ENCODE data around the gene ATXN7.

Gene ATXN7

DNA sequence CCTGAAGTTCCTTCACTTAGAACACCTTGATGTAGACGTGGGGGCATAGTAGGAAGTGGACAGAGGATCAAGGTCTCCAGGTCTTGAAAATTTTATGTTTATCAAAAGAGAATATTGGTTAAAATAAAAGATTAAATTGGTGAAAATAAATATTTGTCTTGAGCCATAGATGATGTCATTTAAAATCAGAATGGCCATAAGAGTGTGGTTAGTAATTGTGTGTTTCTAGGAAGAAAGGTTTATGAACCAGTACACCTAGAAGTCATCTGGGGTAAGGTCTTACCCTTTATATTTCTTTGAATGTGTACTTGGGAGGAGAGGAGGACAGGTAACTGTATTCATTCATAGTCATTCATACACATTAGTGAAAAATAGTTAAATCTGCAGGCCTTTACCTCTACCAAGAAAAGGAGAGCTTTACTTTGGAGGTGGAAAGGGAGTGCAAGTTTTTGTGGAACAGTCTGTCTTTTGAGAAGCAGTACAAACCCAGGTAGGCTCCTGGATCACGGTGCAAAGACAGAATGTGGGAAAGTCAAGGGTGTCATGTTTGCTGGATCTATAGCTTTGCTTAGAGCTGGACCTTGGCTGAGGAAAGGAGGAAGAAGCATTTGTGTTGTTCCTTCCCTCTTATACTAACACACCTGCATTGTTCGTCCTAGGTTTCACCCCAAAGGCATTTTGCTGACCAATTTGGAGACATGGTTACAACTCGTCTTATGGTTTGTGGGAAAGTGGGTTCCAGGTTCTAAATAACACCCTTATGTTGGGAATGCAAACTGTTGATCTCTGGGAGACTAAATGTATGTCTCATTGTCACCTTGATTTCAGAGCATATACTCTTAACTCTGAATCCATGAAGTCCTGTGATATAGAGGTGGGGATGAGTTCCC, 42.3 kb downstream of the ATXN7 start:
- no peak for DNase-seq

DNA sequence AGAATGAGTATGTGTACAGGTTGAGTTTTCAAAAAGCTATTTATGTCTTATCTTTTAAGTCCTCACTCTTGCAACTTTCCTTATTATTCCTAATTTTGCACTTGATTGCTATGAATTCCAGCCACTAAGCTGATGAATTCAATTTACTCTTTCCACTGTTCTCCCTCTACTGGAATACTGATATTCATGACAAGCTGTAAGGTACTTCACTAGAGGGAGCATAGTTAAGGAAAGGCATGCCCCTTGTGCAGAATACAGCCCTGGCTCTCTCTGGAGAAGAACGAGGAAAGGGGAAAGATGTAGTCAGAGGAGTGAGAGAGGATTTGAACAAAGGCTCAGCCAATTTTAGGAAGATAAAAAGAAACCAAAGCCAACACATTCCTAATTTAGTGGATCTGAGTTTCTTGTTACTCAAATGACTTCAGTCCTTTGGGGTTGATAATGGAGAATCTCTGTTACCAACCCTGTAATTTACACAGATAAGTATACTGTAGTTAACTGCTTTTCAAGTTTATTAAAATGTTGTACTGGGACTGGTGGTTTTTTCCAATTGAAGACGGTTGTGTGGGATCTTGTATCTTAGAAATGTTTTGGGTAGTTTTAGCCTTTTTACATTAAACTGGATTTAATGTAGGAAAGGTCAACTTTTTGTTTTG, 44.5 kb downstream of the ATXN7 start:
- DNase-seq = no peak

DNA sequence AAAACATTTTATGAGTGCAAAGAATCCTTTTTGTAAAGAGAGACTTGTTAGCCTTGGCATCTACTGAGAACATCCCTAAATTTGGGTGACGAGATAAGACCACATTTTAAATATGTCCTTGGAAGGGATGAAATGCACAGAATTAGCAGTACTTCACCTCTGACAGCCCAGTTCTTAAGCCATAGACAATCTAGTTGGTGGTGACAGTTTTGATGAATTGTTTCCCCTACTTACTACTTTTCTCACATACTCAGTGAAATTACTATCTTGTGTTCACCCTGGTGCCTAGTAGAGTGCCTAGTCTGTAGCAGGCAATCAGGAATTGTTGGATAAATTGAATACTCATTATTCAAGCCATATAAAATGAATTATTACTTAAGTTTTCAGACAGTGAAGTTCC, 45.1 kb downstream of the ATXN7 start:
- DNase-seq = no peak

DNA sequence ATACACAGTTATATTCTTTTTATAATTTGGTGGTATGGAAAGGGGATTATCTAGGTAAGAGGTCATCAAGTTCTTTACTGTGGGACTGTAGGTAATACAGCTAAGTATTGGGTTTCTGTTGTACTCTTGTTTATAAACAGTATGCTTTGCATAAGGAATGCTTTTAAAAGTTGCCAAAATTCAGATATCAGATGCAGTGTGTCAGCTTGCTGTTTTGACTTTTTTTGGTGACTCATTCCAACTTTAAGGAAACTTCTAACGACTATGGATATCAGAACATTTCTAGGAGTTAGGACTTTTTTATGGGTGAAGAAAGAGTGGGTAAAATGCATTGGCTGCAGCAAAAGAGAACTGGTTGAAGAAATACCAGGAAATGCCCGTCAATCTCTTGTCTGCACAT, 45.8 kb downstream of the ATXN7 start:
- no peak for DNase-seq

DNA sequence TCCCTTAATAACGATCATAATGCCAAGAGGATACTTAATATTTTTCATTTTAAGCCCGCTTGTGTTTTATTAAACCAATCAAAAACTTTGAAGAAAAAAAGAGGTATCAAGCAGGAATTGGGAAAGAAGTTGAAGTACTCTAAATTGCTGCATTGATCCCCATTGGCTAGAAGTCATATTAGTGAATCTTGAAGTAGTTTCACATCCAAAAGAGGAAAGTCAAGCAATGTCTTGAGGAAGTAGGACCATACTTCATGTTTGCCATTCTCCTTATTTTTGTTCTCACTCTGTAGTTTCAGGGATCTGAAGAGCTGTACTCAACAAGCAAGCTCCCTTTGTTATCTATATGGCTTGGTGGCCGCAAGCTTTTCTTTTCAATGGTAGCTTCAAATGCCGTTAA, 46.3 kb downstream of the ATXN7 start:
- no peak for DNase-seq

DNA sequence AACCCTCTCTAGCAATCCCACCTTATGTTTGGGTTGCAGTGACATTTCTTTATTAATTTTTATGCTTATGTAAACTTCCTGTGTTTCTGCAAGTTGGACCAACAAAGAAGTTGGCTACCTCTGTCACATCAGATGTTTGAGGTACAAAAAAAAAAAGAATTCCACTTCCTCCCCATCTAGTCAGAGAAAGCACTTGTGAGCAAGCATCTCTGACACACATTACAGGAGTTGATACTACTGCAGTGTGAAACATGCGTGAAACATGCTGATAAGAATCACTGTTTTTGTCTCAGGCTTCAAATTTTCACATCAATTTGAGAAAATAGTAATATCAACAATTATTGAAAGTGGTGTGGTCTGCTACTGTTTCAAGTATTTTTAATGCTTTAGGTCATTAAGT, 47.2 kb downstream of the ATXN7 start:
- DNase-seq = no peak

DNA sequence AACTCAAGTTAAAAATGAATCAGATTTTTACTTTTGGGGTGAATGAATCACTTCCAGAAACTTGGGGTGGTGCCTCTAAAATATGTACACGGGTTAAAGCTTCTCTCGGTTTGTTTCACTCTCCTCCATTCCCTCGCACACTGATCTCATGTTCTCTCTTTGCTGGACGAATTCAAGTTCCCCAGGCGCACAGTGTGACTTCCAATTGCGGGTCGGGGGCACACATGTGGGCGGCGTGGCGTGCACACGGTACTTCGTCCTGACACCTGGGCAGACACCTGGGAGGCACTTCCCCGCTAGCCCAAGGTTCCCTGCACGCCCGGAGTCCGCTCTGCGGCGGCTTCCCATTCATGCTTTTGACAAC, 47.8 kb downstream of the ATXN7 start:
- DNase-seq = no peak

DNA sequence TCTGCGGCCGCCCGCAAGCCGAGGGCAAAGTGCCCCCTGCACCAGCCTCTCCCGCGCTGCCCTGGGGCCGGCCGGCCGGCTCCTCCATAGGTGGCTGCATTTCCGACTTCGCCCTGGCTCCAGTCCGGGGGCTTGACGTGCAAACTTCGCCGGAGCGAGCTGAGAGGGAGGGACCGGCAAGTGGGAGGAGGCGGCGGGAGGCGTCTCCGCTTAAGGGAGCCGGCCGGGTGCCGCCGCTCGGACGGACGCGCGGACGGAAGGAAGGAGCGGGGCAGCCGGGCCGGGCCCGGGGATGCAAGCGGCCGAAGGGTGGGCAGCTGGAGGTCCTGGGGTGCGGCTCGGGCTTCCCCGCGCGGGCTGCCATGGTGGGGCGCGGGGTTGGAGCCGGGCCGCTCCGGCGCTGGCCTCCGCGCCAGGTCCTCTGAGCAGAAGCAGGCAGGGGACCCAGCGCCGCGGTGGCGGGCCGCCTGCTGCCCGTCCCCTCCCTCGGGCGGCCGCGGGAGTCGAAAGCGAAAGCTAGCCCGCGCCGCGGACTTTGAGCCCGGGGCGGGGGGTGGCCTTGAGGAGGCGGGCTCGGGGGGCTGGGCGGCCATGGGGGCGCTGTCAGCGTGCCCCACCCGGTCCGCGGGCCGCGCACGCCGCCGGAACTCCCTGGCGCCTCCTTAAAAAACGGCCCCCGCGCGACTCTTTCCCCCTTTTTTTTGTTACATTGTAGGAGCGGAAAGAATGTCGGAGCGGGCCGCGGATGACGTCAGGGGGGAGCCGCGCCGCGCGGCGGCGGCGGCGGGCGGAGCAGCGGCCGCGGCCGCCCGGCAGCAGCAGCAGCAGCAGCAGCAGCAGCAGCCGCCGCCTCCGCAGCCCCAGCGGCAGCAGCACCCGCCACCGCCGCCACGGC, 48.5 kb downstream of the ATXN7 start, which contains the start of gene SCAANT1:
Gene SCAANT1 (minus strand): TSS at position 511 of the 895 bp plus-strand sequence.
- peak; percentile 77 to 81 for DNase-seq

DNA sequence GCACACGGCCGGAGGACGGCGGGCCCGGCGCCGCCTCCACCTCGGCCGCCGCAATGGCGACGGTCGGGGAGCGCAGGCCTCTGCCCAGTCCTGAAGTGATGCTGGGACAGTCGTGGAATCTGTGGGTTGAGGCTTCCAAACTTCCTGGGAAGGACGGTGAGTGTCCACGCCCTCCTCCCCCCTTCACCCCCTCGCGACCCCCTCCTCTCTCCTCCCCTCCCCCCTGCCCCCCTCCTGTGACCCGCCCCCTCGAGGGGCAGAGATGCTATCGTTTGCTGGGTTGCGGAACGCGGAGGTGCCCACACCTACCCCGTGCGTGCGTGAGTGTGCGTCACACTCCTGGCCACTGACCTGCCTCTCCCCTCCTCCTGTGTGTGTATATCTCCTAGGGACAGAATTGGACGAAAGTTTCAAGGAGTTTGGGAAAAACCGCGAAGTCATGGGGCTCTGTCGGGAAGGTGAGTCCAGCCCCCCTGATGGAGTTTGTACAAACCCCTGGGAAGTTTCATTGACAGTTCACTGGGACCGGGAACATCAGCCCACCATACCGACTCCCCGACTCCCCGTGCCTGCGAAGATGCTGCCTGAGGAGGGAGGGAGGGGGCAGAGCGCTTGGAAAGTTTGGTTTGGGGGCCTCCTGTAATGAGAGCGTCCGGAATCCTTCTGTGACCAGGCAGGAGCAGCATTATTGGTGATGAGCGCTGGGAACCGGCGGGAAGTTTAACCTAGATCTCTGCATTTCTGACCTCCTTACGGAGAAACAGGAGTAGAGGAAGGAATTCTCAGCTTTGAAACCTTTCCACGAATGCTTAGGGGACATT, 49.3 kb downstream of the ATXN7 start:
- DNase-seq = peak; percentile 52 to 61

DNA sequence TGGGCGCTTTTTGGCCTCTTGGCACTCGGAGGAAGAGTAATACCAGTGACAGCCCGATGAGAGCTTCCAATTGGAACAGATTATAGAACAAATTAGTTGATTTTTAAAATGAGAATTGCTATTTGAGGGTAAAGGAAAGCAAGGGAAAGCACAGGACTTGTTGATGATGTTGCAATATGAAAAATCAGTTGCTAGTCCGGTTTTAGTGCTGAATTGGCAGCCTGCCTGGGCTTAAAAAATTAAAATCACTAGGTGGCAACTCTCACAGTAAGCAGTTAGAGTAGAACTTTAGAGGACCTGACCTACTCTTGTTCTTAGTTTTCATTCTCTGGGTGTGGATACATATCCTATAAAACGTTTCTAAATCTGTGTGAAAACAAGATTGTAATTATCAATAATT, 50.6 kb downstream of the ATXN7 start:
- no peak for DNase-seq

DNA sequence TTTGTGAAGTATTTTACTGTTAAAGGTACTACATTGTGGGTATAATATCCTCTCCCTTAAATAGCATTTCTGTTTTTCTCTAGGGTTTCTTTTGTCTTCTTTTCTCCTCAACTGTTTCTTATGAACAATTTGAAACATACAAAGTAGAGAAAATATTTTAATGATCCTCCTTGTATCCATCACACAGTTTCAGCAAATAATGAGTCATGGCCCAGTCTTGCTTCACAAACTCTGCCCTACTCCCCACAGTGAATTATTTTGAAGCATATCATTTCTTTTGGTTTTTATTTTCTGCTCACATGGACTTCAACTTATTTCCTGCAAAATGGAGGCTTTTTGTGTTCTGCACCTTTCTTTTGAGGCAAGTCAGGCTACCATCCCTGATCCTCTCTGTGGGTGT, 54.7 kb downstream of the ATXN7 start:
- DNase-seq = no peak

DNA sequence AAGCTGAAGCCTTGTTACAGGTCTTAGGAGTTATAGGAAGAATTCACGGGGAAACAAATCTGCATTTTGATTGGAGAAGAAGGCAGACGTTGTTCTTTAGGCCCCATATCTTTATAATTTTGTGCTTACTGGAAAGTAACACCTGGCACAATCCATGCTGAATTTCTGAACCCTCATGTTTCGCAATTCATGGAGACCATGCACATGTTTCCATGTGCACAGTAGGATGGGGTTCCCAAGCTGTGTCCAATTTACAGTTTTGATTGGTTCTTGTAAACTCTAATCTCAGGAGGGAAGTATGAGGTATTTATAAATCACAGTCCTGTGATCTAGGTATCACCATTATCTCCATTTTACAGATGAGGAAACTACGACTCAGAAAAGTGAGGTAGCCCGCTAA, 56.3 kb downstream of the ATXN7 start:
- DNase-seq = no peak

DNA sequence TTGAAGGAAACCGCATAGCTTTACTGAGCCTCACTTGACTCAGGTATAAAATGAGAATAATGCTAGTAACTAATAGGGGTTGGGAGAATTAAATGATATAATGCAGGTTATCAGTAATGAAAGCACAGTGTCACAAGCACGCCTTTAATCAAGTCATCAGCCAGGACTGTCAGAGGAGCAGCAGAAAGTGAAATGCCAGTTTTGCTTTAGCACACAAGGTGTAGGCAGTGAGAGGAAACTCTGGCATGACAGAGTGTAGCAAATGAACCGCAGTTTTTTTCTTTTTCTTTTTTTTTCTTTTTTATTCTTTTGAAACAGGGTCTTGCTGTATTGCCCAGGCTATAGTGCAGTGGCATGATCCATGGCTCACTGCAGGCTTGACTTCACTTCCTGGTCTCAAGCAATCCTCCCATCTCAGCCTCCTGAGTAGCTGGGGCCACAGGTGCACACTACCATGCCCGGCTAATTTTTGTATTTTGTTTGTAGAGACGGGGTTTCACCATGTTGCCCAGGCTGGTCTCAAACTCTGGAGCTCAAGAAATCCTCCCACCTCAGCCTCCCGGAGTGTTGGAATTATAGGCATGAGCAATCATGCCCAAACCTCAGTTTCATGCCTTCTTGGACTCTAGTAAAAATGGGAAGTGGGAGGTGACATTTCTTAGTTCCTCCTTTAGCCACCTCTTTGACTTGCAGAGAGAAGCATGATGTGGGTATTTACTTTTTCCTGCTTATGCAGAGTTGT, 58.2 kb downstream of the ATXN7 start:
- DNase-seq = no peak

DNA sequence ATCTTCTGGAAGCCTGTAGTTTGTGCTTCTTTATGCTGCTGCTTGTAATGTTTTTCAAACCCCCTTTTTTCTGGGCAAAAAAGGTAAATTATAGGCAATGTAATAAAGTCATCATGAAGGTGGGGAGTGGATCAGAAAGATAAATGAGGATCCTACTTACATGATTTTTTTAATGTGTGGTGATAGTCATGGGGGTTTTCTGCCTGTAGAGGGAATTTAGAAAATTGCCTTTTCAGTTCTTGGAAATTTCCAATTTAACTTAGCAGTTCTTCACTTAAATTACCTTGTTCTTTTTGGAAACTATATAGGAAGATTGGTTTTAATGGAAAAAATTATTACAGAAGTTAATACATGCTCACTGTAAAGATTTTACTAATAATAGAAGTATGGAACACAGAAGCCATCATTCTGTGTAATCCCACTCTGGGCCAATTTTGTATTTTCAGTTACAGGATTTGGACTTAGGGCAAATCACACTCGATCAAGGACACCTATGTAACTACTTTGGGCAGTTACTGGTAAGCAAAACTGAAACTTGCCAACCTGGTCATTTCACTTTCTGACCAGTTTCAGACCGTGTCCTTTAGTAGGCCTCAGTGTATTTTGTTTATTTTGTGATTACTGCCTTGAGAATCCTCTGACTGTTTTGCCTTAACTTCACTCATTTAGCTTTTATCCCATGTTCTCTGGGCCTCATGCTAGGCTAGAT, 59.0 kb downstream of the ATXN7 start:
- DNase-seq = no peak

DNA sequence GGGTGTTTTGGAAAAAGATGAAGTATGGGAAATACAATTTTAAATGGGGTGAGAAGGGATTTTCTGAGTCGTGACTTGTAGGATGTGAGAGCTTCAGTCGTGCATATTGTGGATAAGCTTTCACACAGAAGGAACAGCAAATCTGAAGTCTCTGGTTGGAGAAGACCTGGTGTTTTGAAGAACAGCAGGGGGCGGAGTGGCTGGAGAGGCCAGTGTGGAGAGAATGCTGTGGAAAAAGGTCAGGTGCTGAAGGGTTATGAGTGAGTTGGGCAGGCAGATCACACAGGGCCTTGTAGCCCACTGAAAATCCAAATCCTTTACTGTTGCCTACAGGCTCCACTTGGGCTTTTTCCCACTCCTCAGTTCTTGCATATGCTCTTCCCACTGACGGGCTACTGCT, 62.6 kb downstream of the ATXN7 start:
- no peak for DNase-seq

DNA sequence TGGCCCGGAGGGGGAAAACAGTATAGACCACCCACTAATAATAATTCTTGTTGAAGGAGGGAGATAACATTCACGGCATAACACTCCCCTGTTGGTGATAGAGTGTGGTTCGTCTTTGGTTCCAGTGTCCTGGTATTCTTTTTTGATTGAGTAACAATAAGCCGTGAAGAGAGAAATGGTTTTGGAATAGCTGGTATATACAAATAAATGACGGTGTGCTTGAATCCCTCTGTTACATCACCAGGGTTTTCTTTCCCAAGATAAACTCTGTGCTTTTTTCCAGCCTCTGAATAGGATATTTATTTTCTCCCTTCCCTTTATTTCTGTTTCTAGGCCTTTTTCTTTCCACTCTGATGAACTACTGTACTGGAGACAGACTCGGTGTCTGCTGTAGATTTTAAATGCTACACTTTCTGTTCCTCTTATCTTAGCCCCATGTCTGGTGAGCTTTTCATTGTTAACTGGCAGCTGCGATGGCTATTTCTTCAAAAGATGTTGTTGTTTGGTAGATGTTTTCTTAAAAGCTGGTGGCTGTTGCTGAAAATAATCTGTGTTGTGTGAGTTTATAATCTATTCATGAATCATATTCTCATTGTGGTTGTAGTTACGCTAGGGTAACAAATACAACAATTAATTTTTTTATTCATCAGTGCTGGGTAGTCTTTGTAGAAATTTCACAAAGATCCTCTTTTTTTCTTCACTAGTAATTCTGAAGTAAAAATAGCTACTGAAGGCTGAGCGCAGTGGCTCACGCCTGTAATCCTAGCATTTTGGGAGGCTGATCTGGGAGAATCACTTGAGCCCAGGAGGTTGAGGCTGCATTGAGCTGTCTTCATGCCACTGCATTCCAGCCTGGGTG, 64.0 kb downstream of the ATXN7 start:
- no peak for DNase-seq

DNA sequence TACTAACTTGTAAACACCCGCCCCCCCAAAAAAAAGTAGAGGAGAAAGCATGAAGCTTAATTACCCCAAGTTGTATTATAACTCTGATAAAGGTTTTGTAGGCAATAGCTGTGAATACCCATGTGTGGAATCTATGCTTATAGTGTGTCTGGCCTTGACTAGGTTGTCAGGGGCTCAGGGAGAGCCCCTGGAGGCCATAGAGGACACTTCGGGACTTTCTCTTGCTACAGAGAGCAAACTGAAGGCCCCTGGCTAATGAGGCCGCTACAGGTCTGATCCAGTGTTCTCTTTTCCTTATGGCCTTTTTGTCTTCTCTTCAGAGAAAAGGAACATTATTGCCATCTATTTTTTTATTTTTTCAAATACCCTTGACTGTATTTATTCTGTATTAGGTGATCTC, 67.6 kb downstream of the ATXN7 start:
- DNase-seq = no peak

DNA sequence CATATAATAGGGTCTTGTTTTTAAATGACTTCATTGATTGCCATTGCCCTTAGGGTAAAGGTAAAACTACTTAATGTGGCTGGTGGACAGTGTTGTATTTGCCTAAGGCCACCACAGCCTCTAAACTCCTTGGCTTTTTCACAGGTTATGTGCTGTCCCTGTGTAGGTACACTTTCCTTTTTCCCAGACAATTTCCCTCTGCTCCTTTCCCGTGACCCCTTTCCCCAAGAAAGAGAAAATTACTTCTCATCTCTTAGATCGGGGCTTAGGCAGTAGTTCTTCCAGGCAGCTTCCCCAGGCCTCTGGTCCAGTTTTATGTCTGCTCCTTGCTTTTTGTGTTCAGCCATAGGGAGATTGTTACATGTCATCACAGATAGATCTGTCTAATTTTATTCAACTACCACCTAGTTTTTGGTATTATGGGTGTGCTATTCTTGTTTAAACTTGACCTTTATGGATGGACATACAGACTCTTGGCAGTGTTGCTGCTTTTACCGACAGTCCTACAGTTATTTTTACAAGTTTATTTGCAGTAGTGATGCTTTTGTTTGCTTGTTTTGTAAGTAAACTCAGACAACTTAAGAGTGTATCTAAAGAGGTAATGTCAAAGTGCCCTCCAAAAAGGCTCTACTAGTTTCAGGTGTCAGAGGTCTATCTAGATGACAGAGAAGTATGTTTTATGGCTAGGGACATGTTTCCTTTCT, 69.0 kb downstream of the ATXN7 start:
- DNase-seq = no peak

DNA sequence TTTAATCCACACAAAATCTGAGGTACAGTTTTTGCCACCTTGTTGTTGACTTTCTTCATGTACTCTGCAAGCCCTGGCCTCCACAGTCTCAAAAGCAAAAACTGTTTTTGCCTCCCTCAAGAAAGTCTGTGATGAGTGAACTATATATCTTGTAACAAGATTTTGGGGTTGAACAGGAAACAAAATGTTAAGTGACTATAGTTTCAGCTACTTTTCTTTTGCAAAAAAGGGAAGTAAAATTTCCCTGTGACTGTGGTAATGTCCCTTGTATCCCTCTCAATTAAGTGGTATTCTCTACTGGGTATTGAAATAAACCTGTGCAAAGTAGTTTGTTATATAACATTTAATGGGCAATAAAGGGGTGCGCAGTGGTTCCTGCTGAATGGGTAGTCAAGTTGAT, 69.8 kb downstream of the ATXN7 start:
- DNase-seq = no peak

Data from activated CD4-positive, alpha-beta T cell treated with anti-CD3 and anti-CD28 coated beads, Interleukin-2, amount 50 U/mL, for 48 hours (primary cell).